SJCRH30 (cell line): ENCODE data around the gene LCN12. TPM values are rescaled to one million over a fixed set of nuclear protein-coding genes. Genes with fewer than 3 reads are reported as not detected.
A peak's percentile ranks its signal among the peaks of the same experiment; 100 is the strongest.

Experiments
- DNase-seq, 2 experiments: peaks; one replicate each; pipeline ENCODE4 v3.0.0-alpha.2; 2015 to 2020
- H3K27ac ChIP-seq: fragments of 250-450 bp; sonication (Bioruptor Pico); 2 replicates; pipeline ENCODE4 v1.5.1; 2020; ENCODE audit warnings: mild to moderate bottlenecking, moderate library complexity
- H3K27me3 ChIP-seq: fragments of 250-450 bp; sonication (Bioruptor Pico); 2 replicates; pipeline ENCODE4 v1.5.1; 2020; ENCODE audit warnings: mild to moderate bottlenecking, moderate library complexity
- H3K36me3 ChIP-seq: fragments of 250-450 bp; sonication (Bioruptor Pico); 2 replicates; pipeline ENCODE4 v1.5.1; 2020; ENCODE audit warnings: mild to moderate bottlenecking, moderate library complexity
- H3K4me1 ChIP-seq: fragments of 250-450 bp; sonication (Bioruptor Pico); 2 replicates; pipeline ENCODE4 v1.5.1; 2020; ENCODE audit warnings: mild to moderate bottlenecking, moderate library complexity
- H3K4me3 ChIP-seq: fragments of 250-450 bp; sonication (Bioruptor Pico); 2 replicates; pipeline ENCODE4 v1.5.1; 2020; ENCODE audit warnings: mild to moderate bottlenecking, moderate library complexity
- H3K9me3 ChIP-seq: fragments of 250-450 bp; sonication (Bioruptor Pico); replicated peaks from 2 replicates; pipeline ENCODE4 v1.5.1; 2020; ENCODE audit warnings: mild to moderate bottlenecking, moderate library complexity
- total RNA-seq: library from RNA; depleted of rRNA; stranded (reverse); fragments of >200 nt; shearing (Covaris generic); gene quantifications from 2 replicates; pipeline ENCODE4 v1.2.3, GENCODE V29; 2014

Gene LCN12
- total RNA-seq, 1 experiment from 2014 or later = not detected

DNA sequence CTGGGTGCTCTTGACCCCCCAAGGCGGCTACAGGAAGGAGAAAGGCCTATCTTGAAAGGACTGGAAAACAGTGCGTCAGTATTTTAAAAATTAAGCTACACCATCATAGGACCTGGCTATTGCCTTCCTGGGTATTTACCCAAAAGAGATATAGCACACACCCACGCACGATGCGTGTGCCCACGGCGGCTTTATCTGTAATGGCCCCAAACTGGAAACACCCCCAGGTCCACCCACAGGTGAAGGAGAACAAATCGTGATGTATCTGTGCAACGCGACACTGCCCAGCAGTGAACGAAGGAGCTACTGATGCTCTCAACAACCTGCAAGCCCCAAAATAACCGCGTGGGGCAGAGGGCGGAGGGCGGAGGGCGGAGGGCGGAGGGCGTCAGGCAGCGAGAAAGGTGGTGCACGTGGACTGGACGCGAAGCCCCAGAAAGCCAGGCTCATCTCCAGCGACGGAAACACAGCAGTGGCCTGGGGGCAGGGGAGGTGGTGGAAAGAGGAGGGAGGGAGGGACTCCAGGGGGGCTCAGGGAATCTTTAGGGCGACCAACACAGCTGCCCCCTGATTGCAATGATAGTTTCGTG lies 12.9 kb downstream of the LCN12 start:
- peaks cover 3% of the 10 kb centered on the region; the same call in 1 of the 2 replicates for H3K4me1 ChIP-seq
- H3K4me3 ChIP-seq = no peak overlapping the region
- no peak for DNase-seq
- peaks cover 63% of the 10 kb centered on the region for H3K27me3 ChIP-seq
- no peaks in the 10 kb centered on the region for H3K9me3 ChIP-seq
- no peak overlapping the region for H3K27ac ChIP-seq
- H3K36me3 ChIP-seq = no peaks in the 10 kb centered on the region

GRCh38 chr9:136965771-136966484 lies 13.9 kb downstream of the LCN12 start:
- no peak for DNase-seq
- Histone ChIP-seq H3K36me3 (no peaks in the 10 kb centered on the region), H3K4me1 (peaks cover 3% of the 10 kb centered on the region; the same call in 1 of the 2 replicates), H3K9me3 (no peaks in the 10 kb centered on the region), H3K27ac (no peak overlapping the region), H3K4me3 (no peak overlapping the region), H3K27me3 (peaks cover 65% of the 10 kb centered on the region)

DNA sequence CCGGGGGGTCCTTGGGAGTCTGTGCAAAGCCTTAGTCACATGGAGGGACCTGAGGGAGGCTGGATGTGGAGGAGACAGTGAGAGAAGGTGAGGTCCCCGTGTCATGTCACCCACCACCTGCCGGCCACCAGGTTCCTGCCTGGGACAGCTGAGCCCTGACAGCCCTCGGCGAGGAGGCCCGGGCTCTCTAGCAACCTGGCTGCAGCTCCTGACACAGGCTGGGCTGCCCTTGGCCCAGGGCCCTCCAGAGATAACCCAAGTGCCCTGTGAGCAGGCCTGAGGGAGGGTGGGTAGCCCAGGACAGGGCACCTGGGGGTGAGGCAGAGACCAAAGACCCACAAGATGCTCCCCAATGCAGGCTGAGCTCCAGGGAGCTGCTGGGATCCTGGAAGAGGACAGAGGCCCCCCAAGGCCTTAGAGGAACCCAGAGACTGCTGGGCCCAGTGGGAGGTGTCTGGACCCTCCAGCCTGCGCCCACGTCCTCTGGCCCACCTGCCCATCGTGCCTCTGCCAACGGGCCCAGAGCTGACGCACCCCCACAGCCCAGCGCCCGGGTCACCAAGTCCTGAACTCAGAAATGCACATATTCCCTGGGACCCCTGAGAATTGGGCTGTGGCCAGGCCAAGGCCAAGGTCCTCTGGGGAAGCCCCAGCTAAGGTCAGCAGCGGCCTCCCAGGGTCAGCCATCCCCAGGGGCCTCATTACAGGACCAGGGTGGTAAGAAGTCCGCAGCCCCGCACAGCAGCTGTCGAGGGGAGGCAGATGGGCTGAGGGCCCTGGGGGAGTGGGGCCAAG lies 16.5 kb downstream of the LCN12 start:
- Histone ChIP-seq H3K36me3 (no peaks in the 10 kb centered on the region), H3K4me3 (no peak overlapping the region), H3K4me1 (no peaks in the 10 kb centered on the region), H3K9me3 (no peaks in the 10 kb centered on the region), H3K27me3 (peaks cover 72% of the 10 kb centered on the region), H3K27ac (no peak overlapping the region)
- no peak for DNase-seq

DNA sequence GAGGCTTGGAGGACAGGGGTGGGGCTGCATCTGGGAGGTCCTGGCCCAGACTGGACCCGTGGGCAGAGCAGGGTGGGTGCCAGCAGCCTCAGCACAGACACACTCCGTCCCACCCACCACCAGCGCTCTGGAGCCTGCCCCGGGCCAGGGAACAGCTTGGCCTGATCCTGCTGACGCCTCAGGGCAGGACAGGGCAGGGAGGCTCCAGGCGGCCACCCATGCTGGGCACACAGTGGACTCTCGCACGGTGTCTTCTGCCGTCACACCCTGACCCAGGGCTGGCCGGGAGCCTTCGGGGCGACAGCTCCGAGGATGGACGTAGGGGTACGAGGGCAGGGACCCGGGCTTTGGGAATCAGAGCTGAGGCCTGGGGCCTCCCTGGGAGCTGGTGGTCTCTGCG lies 17.1 kb downstream of the LCN12 start:
- Histone ChIP-seq H3K27ac (no peak overlapping the region), H3K4me1 (no peaks in the 10 kb centered on the region), H3K36me3 (no peaks in the 10 kb centered on the region), H3K27me3 (peaks cover 67% of the 10 kb centered on the region), H3K4me3 (no peak overlapping the region), H3K9me3 (no peaks in the 10 kb centered on the region)
- no peak for DNase-seq

DNA sequence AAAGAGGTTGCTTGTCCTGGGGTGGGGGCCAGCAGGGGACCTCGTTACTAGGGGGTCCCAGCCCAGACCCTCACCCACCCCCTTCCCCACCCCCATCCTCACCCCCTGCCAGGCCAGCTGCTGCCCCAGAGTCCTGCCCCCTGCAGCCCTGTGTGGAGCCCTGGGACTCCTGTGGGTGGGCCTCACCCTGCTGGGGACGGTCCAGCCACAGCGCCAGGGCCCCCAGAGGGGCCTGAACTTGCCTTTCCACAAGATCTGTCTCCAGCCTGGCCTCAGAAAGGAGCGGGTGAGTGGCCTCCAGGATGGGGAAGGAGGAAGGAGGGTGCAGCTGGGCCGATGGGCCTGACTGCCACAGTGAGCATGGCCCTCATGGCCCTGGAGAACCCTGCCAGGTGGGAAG lies 17.7 kb downstream of the LCN12 start:
- Histone ChIP-seq H3K27me3 (peaks cover 61% of the 10 kb centered on the region), H3K4me1 (no peaks in the 10 kb centered on the region), H3K27ac (no peak overlapping the region), H3K4me3 (no peak overlapping the region), H3K36me3 (no peaks in the 10 kb centered on the region), H3K9me3 (no peaks in the 10 kb centered on the region)
- no peak for DNase-seq

DNA sequence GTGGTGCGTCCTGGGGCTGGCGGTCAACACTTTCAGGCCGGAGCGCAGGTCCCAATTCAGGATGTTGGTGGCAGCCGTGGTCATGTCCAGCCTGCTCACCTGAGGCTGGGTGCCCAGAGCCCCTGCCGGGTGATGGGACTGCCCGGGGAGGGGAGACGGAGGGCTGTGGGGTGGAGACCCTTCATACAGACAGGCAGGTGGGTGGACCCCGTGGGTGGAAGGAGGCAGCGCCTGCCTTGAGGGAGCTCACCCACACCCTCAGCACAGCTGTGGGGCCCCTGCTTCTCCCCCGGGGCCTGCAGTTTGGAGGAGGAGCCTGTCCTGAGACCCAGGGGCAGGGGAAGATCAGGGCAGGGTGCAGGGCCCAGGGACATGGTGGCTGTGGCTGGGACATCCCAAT lies 18.3 kb downstream of the LCN12 start:
- no peak overlapping the region for H3K27ac ChIP-seq
- H3K27me3 ChIP-seq = peaks cover 60% of the 10 kb centered on the region
- H3K36me3 ChIP-seq = no peaks in the 10 kb centered on the region
- H3K4me1 ChIP-seq = no peaks in the 10 kb centered on the region
- H3K9me3 ChIP-seq = no peaks in the 10 kb centered on the region
- DNase-seq = no peak
- H3K4me3 ChIP-seq = no peak overlapping the region

GRCh38 chr9:136971746-136972145 lies 19.7 kb downstream of the LCN12 start:
- Histone ChIP-seq H3K4me1 (peaks cover 7% of the 10 kb centered on the region), H3K27me3 (peaks cover 58% of the 10 kb centered on the region)

DNA sequence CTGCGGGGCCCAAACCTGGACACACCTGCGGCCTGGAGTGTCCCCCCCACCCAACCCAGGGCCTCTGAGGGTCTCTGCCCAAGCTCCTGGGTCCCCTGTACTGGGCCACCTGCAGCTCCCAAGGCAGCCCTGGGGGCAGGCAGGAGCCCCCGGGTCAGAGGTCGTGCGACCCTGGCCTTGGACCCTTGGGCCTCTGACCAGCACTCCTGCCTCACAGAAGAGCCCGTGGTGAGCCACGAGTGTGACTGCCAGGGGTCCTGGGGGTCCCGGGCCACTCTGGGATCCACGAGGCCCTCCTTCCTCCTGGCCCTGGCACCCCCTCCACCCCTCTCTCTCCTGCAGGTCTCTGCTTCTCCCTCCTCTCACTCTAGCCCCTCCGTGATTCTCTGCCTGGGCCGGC lies 20.3 kb downstream of the LCN12 start:
- H3K27ac ChIP-seq = no peak overlapping the region

More at GRCh38 chr9:136971746-136972145, 19.7 kb downstream of the LCN12 start:
- DNase-seq = no peak
- H3K36me3 ChIP-seq = no peaks in the 10 kb centered on the region
- no peak overlapping the region for H3K4me3 ChIP-seq
- H3K27ac ChIP-seq = no peak overlapping the region
- H3K9me3 ChIP-seq = no peaks in the 10 kb centered on the region

GRCh38 chr9:136972743-136973142 lies 20.7 kb downstream of the LCN12 start:
- peaks cover 7% of the 10 kb centered on the region for H3K4me1 ChIP-seq
- no peak overlapping the region for H3K4me3 ChIP-seq
- no peaks in the 10 kb centered on the region for H3K9me3 ChIP-seq
- H3K27ac ChIP-seq = no peak overlapping the region
- no peak for DNase-seq
- H3K36me3 ChIP-seq = no peaks in the 10 kb centered on the region
- peaks cover 52% of the 10 kb centered on the region for H3K27me3 ChIP-seq

More for the DNA sequence above, 20.3 kb downstream of the LCN12 start:
- peaks cover 53% of the 10 kb centered on the region for H3K27me3 ChIP-seq
- no peaks in the 10 kb centered on the region for H3K36me3 ChIP-seq
- H3K4me1 ChIP-seq = peaks cover 7% of the 10 kb centered on the region
- no peak for DNase-seq
- H3K4me3 ChIP-seq = no peak overlapping the region
- H3K9me3 ChIP-seq = no peaks in the 10 kb centered on the region

- no peak overlapping the region for H3K27ac ChIP-seq
- DNase-seq = no peak
- no peak overlapping the region for H3K4me3 ChIP-seq
- H3K9me3 ChIP-seq = no peaks in the 10 kb centered on the region
- H3K4me1 ChIP-seq = peaks cover 7% of the 10 kb centered on the region
- no peaks in the 10 kb centered on the region for H3K36me3 ChIP-seq
- peaks cover 42% of the 10 kb centered on the region for H3K27me3 ChIP-seq
These were observed 21.8 kb downstream of the LCN12 start for GRCh38 chr9:136973618-136974617.

DNA sequence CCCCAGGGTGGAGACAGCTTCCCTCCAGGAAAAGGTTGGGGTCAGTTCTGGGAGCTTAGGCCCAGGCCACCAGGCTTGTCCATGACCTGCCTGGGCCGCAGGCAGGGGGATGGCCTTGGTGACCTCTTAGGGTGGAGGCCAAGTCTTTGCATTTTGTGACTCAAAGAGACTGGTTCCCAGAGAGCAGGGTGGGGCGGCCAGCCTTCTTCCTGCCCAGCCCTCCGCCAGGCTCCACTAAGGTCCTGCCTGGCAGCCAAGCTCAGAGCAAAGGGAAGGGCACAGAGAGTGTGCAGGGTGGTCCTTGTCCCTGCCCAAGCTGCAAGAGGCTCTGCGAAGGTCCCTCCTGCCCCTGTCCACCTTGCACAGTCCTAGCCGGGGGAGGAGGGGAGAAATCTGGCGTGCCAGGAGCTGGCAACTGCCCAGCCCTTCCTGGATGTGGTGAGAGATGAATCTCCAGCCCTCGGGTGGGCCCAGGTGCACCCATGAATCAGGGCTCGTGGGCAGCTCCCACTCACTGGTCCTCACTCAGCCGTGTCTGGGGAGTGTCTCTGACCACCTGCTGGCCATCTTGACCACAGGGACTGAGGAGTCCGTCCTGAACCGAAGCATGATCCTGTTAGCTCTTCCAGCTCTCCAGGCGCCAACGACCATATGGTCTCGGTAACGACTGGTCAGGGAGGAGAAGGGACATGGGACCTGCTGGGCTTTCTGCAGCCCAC lies 22.9 kb downstream of the LCN12 start:
- no peaks in the 10 kb centered on the region for H3K36me3 ChIP-seq
- H3K4me1 ChIP-seq = peaks cover 7% of the 10 kb centered on the region
- no peaks in the 10 kb centered on the region for H3K9me3 ChIP-seq
- H3K27ac ChIP-seq = no peak overlapping the region
- H3K27me3 ChIP-seq = peaks cover 35% of the 10 kb centered on the region
- no peak for DNase-seq
- H3K4me3 ChIP-seq = no peak overlapping the region

GRCh38 chr9:136975644-136976043 lies 23.6 kb downstream of the LCN12 start:
- peak; percentile 63 to 68 for DNase-seq
- Histone ChIP-seq H3K36me3 (no peaks in the 10 kb centered on the region), H3K4me3 (no peak overlapping the region), H3K9me3 (no peaks in the 10 kb centered on the region), H3K27ac (no peak overlapping the region), H3K4me1 (peaks cover 7% of the 10 kb centered on the region), H3K27me3 (peaks cover 30% of the 10 kb centered on the region)

- H3K27ac ChIP-seq = no peak within 1 kb of the TSS
- H3K36me3 ChIP-seq = no peaks in the 10 kb centered on the region
- H3K4me1 ChIP-seq = peaks cover 19% of the 10 kb centered on the region
- H3K27me3 ChIP-seq = peaks cover 16% of the 10 kb centered on the region
- H3K9me3 ChIP-seq = no peaks in the 10 kb centered on the region
- DNase-seq = no peak
- no peak within 1 kb of the TSS for H3K4me3 ChIP-seq
These were observed 25.1 kb downstream of the LCN12 start, which contains the start of gene PTGDS for GRCh38 chr9:136977223-136977622. Gene PTGDS, plus strand, starts transcription at chr9:136977504. Its CDS starts 75 bp downstream, at chr9:136977579.
